SH-SY5Y (cell line): ENCODE data around the gene GSS.

Experiments used
- GATA2 ChIP-seq: IDR thresholded peaks from 2 replicates; pipeline ENCODE4 v1.6.1; 2011; ENCODE audit warnings: mild to moderate bottlenecking, low read depth, low read length
- GATA3 ChIP-seq: IDR thresholded peaks from 2 replicates; pipeline ENCODE4 v1.6.1; 2011; ENCODE audit warnings: low read depth, mild to moderate bottlenecking, low read length, moderate library complexity

DNA sequence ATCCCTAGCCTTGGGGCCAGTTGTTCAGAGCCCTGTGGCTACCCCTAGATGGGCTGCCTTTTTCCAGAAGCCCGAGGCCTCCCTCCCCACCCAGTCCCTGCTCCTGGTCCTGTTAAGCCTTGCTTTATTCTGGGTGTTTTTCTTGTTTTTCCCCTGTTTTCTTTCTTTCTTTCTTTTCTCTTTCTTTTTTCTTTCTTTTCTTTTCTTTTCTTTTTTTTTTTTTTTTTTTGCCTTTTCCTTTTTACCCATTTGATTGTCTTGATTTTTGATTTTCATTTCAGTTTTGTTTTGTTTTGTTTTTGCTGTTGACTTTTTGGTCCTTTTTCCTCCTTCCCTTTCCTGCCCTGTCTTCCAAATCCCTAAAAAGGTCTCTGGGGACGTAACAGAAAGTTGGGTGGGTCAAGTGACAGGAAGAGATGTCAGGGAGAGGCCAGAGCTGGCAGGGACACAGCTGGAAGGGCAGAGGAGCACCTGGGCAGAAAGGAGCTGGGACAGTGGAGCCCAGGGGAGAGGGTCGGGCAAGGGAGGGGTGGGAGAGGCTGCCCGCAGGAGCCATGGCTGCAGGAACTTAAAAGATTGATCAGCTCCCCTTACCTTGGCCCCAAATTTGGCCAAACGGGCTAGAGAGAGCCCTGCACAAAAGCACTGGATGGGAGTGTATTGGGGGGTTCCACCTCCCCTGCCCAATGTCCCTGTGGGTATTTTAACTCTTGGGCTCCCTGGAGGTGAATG is 27.6 kb upstream of the GSS start:
- TF ChIP-seq GATA3 (no peak), GATA2 (no peak)
